AG10803 (cell line): Measurements from ENCODE around the gene TOX3.

Source experiments
- DNase-seq: peaks from one replicate; pipeline ENCODE4 v3.0.0; 2010; ENCODE audit warnings: low read depth
- H3K4me3 ChIP-seq: 2 replicates; pipeline ENCODE4 v1.5.1; 2011; ENCODE audit warnings: mild to moderate bottlenecking, low read length, control low read depth
- CTCF ChIP-seq: conservative IDR thresholded peaks from 2 replicates; pipeline ENCODE4 v1.5.1; 2011; ENCODE audit warnings: mild to moderate bottlenecking, low read length, control low read depth, inconsistent platforms

Gene TOX3

GRCh38 chr16:52480237-52480636 is 66.7 kb downstream of the TOX3 start:
- no peak overlapping the region for H3K4me3 ChIP-seq
- no peak for DNase-seq
- TF ChIP-seq CTCF: no peak

DNA sequence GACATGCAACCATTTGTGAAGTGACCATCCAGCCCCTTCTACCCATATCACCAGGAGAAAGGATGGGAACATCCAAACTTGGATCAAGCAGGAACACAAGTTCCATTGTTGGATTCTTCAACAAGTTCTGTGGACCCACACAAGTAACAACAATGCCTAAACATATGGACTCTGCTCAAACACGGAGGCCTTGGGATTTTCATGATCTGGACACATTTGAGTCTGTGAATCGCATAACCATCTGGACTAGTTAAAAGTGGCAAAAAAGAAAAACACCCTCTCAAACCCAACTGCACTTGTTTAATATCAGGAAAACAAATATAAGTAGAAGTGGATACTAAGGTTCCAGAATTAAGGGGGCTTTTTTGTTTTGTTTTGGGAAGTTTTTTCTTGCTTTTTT is 70.8 kb downstream of the TOX3 start:
- no peak for DNase-seq
- no peak for TF ChIP-seq CTCF

DNA sequence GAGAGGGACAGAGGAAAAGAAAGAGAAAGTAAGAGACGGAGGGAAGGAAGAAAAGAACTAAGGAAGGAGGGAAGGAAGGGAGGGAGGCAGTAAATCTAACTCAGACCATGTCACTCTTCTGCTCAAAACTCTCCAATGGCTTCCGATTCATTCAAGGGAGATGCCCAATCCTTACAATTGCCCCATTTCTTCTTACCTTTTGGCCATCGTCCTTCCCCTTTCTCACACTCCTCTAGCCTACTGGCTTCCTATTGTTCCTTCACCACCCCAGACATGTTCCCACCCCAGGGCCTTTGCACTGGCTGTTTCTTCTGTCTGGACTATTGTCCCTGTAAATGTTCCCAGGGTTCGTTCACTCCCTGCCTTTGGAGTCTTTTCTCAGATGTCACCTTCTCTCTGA is 72.3 kb downstream of the TOX3 start:
- H3K4me3 ChIP-seq: no peak overlapping the region
- DNase-seq: no peak

More for the DNA sequence above, 70.8 kb downstream of the TOX3 start:
- H3K4me3 ChIP-seq: no peak overlapping the region

DNA sequence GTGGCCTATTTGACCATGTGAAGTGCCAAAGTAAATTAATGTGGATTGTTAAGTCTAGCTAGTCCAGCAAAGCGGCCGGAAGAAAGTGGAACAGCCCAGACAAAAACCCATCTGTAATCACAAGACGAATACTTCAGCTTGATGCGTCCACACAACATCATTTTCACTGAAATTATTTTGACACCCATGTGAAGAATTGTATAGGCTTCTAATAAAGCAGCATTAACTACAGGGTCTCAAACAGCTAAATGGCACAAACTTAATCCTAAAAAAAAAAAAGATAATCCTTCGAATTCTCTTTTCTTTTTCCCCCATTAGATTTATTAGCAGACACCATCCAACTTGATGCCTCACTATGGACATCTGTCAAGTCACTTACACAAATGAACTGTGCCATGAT is 73.8 kb downstream of the TOX3 start:
- no peak overlapping the region for H3K4me3 ChIP-seq
- TF ChIP-seq CTCF: no peak
- no peak for DNase-seq

More for the DNA sequence above, 72.3 kb downstream of the TOX3 start:
- TF ChIP-seq CTCF: no peak

DNA sequence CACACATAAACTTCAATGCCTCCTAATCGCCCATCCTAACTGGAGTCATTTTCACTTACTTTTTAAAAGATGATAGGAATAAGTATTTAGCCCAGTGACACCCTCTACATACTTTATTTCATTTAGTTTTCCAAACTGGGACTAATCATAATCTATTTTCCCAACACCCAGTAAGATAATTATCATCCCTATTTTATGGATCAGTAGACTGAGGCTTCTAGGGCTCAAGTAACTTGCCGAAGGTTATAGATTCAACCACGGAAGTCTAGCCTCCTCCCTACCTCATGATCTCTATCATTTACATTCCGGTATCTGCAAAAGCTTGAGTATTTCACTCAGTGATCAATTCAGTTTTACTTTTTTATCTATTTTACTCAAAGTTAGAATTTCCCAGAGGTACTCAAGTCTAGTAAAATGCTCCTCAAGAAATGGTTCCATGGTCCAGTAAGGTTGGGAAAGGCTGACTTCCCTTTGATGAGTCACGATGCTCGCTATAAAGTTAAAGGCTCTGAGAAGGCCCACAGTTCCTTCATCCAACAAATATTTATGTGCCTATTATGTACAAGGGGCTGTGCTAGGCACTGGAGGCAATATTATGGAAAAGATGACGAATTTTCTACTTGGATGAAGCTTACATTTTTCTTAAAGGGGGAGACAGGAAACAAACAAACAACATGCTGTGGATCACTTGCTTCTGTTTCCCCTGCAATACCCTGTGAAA is 75.1 kb downstream of the TOX3 start:
- H3K4me3 ChIP-seq: no peak overlapping the region
- no peak for TF ChIP-seq CTCF
- no peak for DNase-seq

DNA sequence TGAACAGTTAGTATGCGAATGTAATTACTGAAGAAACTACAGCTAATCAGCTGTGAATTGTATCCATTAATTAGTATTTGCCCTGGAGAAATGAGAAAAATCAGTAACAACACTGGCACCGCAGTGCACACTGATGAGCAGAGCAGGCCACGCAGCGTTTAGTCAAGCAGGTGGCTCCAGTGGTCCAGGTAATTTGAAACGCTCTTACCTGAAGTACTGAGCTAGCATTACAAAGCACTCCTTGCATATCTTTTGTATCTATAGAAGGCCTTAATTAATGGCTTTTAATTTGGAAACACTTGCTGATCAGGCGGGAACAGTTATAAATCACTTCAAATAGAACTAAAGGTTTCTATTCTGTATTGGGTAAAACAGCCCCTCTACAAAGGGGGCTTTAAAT is 76.4 kb downstream of the TOX3 start:
- DNase-seq: no peak
- no peak for TF ChIP-seq CTCF
- H3K4me3 ChIP-seq: no peak overlapping the region

DNA sequence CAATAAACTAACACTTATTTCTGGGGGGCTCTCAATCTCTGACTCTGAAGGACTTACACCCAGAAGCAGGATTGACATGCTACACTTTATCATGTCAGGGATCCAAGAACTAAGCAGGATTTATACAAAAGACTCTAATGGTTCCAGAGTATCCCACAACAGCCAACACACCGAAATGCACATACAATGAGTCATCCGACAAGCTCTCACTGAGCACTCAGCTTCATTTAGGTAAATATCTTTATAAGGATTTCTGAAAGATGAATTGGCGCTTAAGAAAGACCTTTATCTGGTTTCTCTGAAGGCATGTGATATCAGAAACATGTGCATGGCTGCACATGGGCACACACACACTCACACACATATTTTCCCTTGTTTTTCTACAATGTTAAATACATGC is 77.2 kb downstream of the TOX3 start:
- no peak for DNase-seq
- no peak for TF ChIP-seq CTCF
- no peak overlapping the region for H3K4me3 ChIP-seq
